Measurements from ENCODE around the gene DUSP14. TPM values are rescaled to one million over a fixed set of nuclear protein-coding genes. Genes with fewer than 3 reads are reported as not detected.
"Not testable (repeated sequence)": the region's sequence is repeated elsewhere in the genome, so short reads cannot be mapped to it uniquely, and the experiment has no call there.

DUSP14 gene
- total RNA-seq (ENCODE audit: low replicate concordance) = 12.7 and 16.0 TPM in 2 replicates
- long read RNA-seq, transcript DUSP14-206 (3 exons, 1,537 nt) = major isoform, 81 of 84 reads
- long read RNA-seq, partial matches to known transcripts = 0 of 84 reads
- long read RNA-seq, other reads (novel, unspliced or antisense) = 2 of 84 reads

GRCh38 chr17:37489197-37490001 lies at the start of gene DUSP14:
Gene DUSP14 (plus strand): TSS chr17:37489891. CDS start chr17:37512273, 22,382 bp downstream.
- Mint-ChIP-seq H3K36me3 (peaks cover 3% of the 10 kb centered on the region), H3K27ac (peak within 1 kb of the TSS; percentile 94), H3K27me3 (peaks cover 12% of the 10 kb centered on the region), H3K9me3 (no peaks in the 10 kb centered on the region), H3K4me3 (peak within 1 kb of the TSS; percentile 95), H3K4me1 (ENCODE audit: unreplicated experiment) (peaks cover 30% of the 10 kb centered on the region)
- peak; percentile 90 for DNase-seq (ENCODE audit: extremely low spot score, unreplicated experiment)
- TF ChIP-seq CTCF (conservative IDR thresholded peaks at IDR 0.05) = no peak

GRCh38 chr17:37440424-37440823 lies 49.3 kb upstream of the DUSP14 start:
- no peaks in the 10 kb centered on the region for H3K4me1 Mint-ChIP-seq (ENCODE audit: unreplicated experiment)
- no peak overlapping the region for H3K27ac Mint-ChIP-seq
- H3K36me3 Mint-ChIP-seq = peaks cover 29% of the 10 kb centered on the region
- no peaks in the 10 kb centered on the region for H3K9me3 Mint-ChIP-seq
- no peak for TF ChIP-seq CTCF (conservative IDR thresholded peaks at IDR 0.05)
- no peak overlapping the region for H3K4me3 Mint-ChIP-seq
- H3K27me3 Mint-ChIP-seq = no peaks in the 10 kb centered on the region
- no peak for DNase-seq (ENCODE audit: extremely low spot score, unreplicated experiment)

- H3K27me3 Mint-ChIP-seq; H3K4me1 Mint-ChIP-seq (ENCODE audit: unreplicated experiment); H3K9me3 Mint-ChIP-seq; DNase-seq (ENCODE audit: extremely low spot score, unreplicated experiment); H3K4me3 Mint-ChIP-seq; H3K27ac Mint-ChIP-seq: not testable (repeated sequence)
- H3K36me3 Mint-ChIP-seq = peaks cover 29% of the 10 kb centered on the region
Measured at GRCh38 chr17:37441369-37442014, 48.2 kb upstream of the DUSP14 start.

- H3K4me1 Mint-ChIP-seq (ENCODE audit: unreplicated experiment) = no peaks in the 10 kb centered on the region
- H3K36me3 Mint-ChIP-seq = peaks cover 26% of the 10 kb centered on the region
- H3K4me3 Mint-ChIP-seq = no peak overlapping the region
- no peak for DNase-seq (ENCODE audit: extremely low spot score, unreplicated experiment)
- no peak for TF ChIP-seq CTCF (conservative IDR thresholded peaks at IDR 0.05)
- no peak overlapping the region for H3K27ac Mint-ChIP-seq
- no peaks in the 10 kb centered on the region for H3K9me3 Mint-ChIP-seq
- no peaks in the 10 kb centered on the region for H3K27me3 Mint-ChIP-seq
Measured at GRCh38 chr17:37446027-37446426, 43.7 kb upstream of the DUSP14 start.

GRCh38 chr17:37447641-37448040 lies 42.0 kb upstream of the DUSP14 start:
- no peaks in the 10 kb centered on the region for H3K4me1 Mint-ChIP-seq (ENCODE audit: unreplicated experiment)
- no peak overlapping the region for H3K27ac Mint-ChIP-seq
- no peak for TF ChIP-seq CTCF (conservative IDR thresholded peaks at IDR 0.05)
- H3K9me3 Mint-ChIP-seq = no peaks in the 10 kb centered on the region
- H3K27me3 Mint-ChIP-seq = no peaks in the 10 kb centered on the region
- H3K36me3 Mint-ChIP-seq = peaks cover 28% of the 10 kb centered on the region
- H3K4me3 Mint-ChIP-seq = no peak overlapping the region
- DNase-seq (ENCODE audit: extremely low spot score, unreplicated experiment) = no peak

GRCh38 chr17:37450112-37450511 lies 39.6 kb upstream of the DUSP14 start:
- DNase-seq (ENCODE audit: extremely low spot score, unreplicated experiment) = no peak
- no peaks in the 10 kb centered on the region for H3K4me1 Mint-ChIP-seq (ENCODE audit: unreplicated experiment)
- H3K36me3 Mint-ChIP-seq = peaks cover 31% of the 10 kb centered on the region
- no peaks in the 10 kb centered on the region for H3K9me3 Mint-ChIP-seq
- no peak for TF ChIP-seq CTCF (conservative IDR thresholded peaks at IDR 0.05)
- H3K27ac Mint-ChIP-seq = peak overlapping the region; percentile 78
- peak overlapping the region; percentile 30 for H3K4me3 Mint-ChIP-seq
- no peaks in the 10 kb centered on the region for H3K27me3 Mint-ChIP-seq

GRCh38 chr17:37457801-37458200 lies 31.9 kb upstream of the DUSP14 start:
- H3K4me1 Mint-ChIP-seq (ENCODE audit: unreplicated experiment); H3K4me3 Mint-ChIP-seq; DNase-seq (ENCODE audit: extremely low spot score, unreplicated experiment); H3K27ac Mint-ChIP-seq; H3K36me3 Mint-ChIP-seq; H3K9me3 Mint-ChIP-seq; H3K27me3 Mint-ChIP-seq: not testable (repeated sequence)
